ENCODE data around the gene FOXI3.
A peak's percentile ranks its signal among the peaks of the same experiment; 100 is the strongest.

The FOXI3 gene

GRCh38 chr2:88469202-88470114, 17.0 kb upstream of the FOXI3 start:
- WGBS, 2 experiments (ENCODE audit: insufficient coverage in 2 of 2), result 78 to 80% methylated on average over 1 to 2 of the region's 4 CpGs
- Histone ChIP-seq H3K4me3 (ENCODE audit: extremely low read depth, insufficient read depth, low read length, poor library complexity, severe bottlenecking) (no peak overlapping the region), H3K4me1 (ENCODE audit: control insufficient read depth, insufficient read depth, low read length, poor library complexity, severe bottlenecking) (no peaks in the 10 kb centered on the region), H3K9me3 (ENCODE audit: control insufficient read depth, low read length) (no peaks in the 10 kb centered on the region), H3K36me3 (ENCODE audit: control insufficient read depth, insufficient read depth, low read length) (no peaks in the 10 kb centered on the region), H3K27ac (ENCODE audit: low read depth, low read length, severe bottlenecking) (no peak overlapping the region)

DNA sequence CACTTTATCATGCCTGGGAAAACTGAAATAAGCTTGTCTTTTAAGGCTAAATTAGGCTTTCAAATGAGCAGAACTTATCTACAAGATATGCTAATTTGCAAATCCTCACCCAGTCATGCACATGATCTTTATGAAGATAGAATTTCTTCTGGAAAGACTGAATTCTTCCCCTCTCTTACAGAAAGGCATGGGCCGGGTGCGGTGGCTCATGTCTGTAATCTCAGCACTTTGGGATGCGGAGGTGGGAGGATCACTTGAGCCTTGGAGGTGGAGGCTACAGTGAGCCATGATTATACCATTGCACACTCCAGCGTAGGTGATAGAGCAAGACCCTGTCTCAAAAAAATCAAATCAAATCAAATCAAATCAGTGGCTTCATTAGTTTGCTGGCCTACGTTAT, 11.7 kb upstream of the FOXI3 start:
- Histone ChIP-seq H3K9me3 (ENCODE audit: control insufficient read depth, low read length) (no peaks in the 10 kb centered on the region), H3K4me3 (ENCODE audit: extremely low read depth, insufficient read depth, low read length, poor library complexity, severe bottlenecking) (no peak overlapping the region), H3K4me1 (ENCODE audit: control insufficient read depth, insufficient read depth, low read length, poor library complexity, severe bottlenecking) (no peaks in the 10 kb centered on the region), H3K27ac (ENCODE audit: low read depth, low read length, severe bottlenecking) (no peak overlapping the region), H3K36me3 (ENCODE audit: control insufficient read depth, insufficient read depth, low read length) (no peaks in the 10 kb centered on the region)
- WGBS, 2 experiments (ENCODE audit: insufficient coverage in 2 of 2), result 60 to 70% methylated on average over 1 to 3 of the region's 5 CpGs

- H3K9me3 ChIP-seq (ENCODE audit: control insufficient read depth, low read length), result no peaks in the 10 kb centered on the region
- WGBS, 2 experiments (ENCODE audit: insufficient coverage in 2 of 2), result 23 to 43% methylated on average over 1 of the region's 1 CpG
- H3K36me3 ChIP-seq (ENCODE audit: control insufficient read depth, insufficient read depth, low read length), result no peaks in the 10 kb centered on the region
- no peak overlapping the region for H3K4me3 ChIP-seq (ENCODE audit: extremely low read depth, insufficient read depth, low read length, poor library complexity, severe bottlenecking)
- peaks cover 6% of the 10 kb centered on the region for H3K4me1 ChIP-seq (ENCODE audit: control insufficient read depth, insufficient read depth, low read length, poor library complexity, severe bottlenecking)
- H3K27ac ChIP-seq (ENCODE audit: low read depth, low read length, severe bottlenecking), result peak overlapping the region; percentile 47
These were observed 6.1 kb upstream of the FOXI3 start for GRCh38 chr2:88458633-88459032.

GRCh38 chr2:88452980-88453582, 588 bp upstream of the FOXI3 start:
- H3K4me3 ChIP-seq (ENCODE audit: extremely low read depth, insufficient read depth, low read length, poor library complexity, severe bottlenecking), result peak overlapping the region; percentile 24
- H3K36me3 ChIP-seq (ENCODE audit: control insufficient read depth, insufficient read depth, low read length), result no peaks in the 10 kb centered on the region
- no peaks in the 10 kb centered on the region for H3K9me3 ChIP-seq (ENCODE audit: control insufficient read depth, low read length)
- no peak overlapping the region for H3K27ac ChIP-seq (ENCODE audit: low read depth, low read length, severe bottlenecking)
- 2% methylated on average over 16 to 27 of the region's 29 CpGs for WGBS, 2 experiments (ENCODE audit: insufficient coverage in 2 of 2)
- no peaks in the 10 kb centered on the region for H3K4me1 ChIP-seq (ENCODE audit: control insufficient read depth, insufficient read depth, low read length, poor library complexity, severe bottlenecking)

DNA sequence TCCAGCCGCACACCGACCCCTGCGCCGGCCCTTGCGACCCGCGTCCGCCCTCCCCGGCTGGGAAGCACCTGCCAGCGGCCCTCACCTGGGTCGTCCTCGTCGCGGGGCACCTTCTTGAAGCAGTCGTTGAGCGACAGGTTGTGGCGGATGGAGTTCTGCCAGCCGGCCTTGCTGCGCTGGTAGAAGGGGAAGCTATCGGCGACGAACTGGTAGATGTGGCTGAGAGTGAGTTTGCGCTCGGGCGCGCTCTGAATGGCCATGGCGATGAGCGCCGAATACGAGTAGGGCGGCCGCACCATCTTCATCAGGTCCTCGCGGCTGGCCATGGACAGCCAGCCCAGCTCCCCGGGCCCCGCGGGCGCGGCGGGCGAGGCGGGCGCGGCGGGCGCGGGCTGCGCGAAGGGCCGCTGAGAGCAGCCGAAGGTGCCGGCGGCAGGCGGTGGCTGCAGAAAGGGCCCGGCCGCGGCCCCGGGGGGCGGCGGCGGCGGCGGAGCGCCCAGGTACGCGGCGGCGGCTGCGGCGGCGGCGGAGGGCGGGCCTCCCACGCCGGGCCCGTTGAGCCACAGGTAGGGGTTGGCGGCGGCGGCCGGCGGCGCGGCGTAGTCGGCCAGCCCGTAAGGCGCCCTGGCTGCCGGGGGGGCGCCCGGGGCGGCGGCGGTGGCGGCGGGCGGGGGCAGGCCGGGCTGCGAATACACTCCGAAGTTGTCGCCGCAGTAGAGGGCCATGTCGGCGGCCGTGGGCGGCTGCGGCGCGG, 505 bp downstream of the FOXI3 start:
- WGBS, 2 experiments (ENCODE audit: insufficient coverage in 2 of 2), result 1% methylated on average over 64 to 73 of the region's 108 CpGs
- H3K27ac ChIP-seq (ENCODE audit: low read depth, low read length, severe bottlenecking), result no peak overlapping the region
- no peaks in the 10 kb centered on the region for H3K9me3 ChIP-seq (ENCODE audit: control insufficient read depth, low read length)
- no peaks in the 10 kb centered on the region for H3K36me3 ChIP-seq (ENCODE audit: control insufficient read depth, insufficient read depth, low read length)
- H3K4me3 ChIP-seq (ENCODE audit: extremely low read depth, insufficient read depth, low read length, poor library complexity, severe bottlenecking), result peak overlapping the region; percentile 25
- H3K4me1 ChIP-seq (ENCODE audit: control insufficient read depth, insufficient read depth, low read length, poor library complexity, severe bottlenecking), result no peaks in the 10 kb centered on the region

GRCh38 chr2:88450925-88451810, 1.3 kb downstream of the FOXI3 start:
- Histone ChIP-seq H3K4me3 (ENCODE audit: extremely low read depth, insufficient read depth, low read length, poor library complexity, severe bottlenecking) (peak overlapping the region; percentile 25), H3K9me3 (ENCODE audit: control insufficient read depth, low read length) (no peaks in the 10 kb centered on the region), H3K27ac (ENCODE audit: low read depth, low read length, severe bottlenecking) (no peak overlapping the region), H3K36me3 (ENCODE audit: control insufficient read depth, insufficient read depth, low read length) (no peaks in the 10 kb centered on the region), H3K4me1 (ENCODE audit: control insufficient read depth, insufficient read depth, low read length, poor library complexity, severe bottlenecking) (no peaks in the 10 kb centered on the region)
- WGBS, 2 experiments (ENCODE audit: insufficient coverage in 2 of 2), result 12 to 16% methylated on average over 13 to 15 of the region's 18 CpGs

GRCh38 chr2:88450186-88450585, 2.3 kb downstream of the FOXI3 start:
- Histone ChIP-seq H3K36me3 (ENCODE audit: control insufficient read depth, insufficient read depth, low read length) (no peaks in the 10 kb centered on the region), H3K9me3 (ENCODE audit: control insufficient read depth, low read length) (no peaks in the 10 kb centered on the region), H3K4me1 (ENCODE audit: control insufficient read depth, insufficient read depth, low read length, poor library complexity, severe bottlenecking) (no peaks in the 10 kb centered on the region), H3K4me3 (ENCODE audit: extremely low read depth, insufficient read depth, low read length, poor library complexity, severe bottlenecking) (no peak overlapping the region), H3K27ac (ENCODE audit: low read depth, low read length, severe bottlenecking) (no peak overlapping the region)
- 81 to 94% methylated on average over 5 to 6 of the region's 10 CpGs for WGBS, 2 experiments (ENCODE audit: insufficient coverage in 2 of 2)

GRCh38 chr2:88448248-88448647, 4.2 kb downstream of the FOXI3 start:
- H3K36me3 ChIP-seq (ENCODE audit: control insufficient read depth, insufficient read depth, low read length), result no peaks in the 10 kb centered on the region
- no peak overlapping the region for H3K4me3 ChIP-seq (ENCODE audit: extremely low read depth, insufficient read depth, low read length, poor library complexity, severe bottlenecking)
- WGBS, 2 experiments (ENCODE audit: insufficient coverage in 2 of 2), result 82 to 93% methylated on average over 7 to 8 of the region's 8 CpGs
- no peaks in the 10 kb centered on the region for H3K9me3 ChIP-seq (ENCODE audit: control insufficient read depth, low read length)
- no peak overlapping the region for H3K27ac ChIP-seq (ENCODE audit: low read depth, low read length, severe bottlenecking)
- H3K4me1 ChIP-seq (ENCODE audit: control insufficient read depth, insufficient read depth, low read length, poor library complexity, severe bottlenecking), result peaks cover 3% of the 10 kb centered on the region

GRCh38 chr2:88443353-88443938, 9.0 kb downstream of the FOXI3 start:
- H3K27ac ChIP-seq (ENCODE audit: low read depth, low read length, severe bottlenecking), result no peak overlapping the region
- H3K9me3 ChIP-seq (ENCODE audit: control insufficient read depth, low read length), result no peaks in the 10 kb centered on the region
- no peak overlapping the region for H3K4me3 ChIP-seq (ENCODE audit: extremely low read depth, insufficient read depth, low read length, poor library complexity, severe bottlenecking)
- WGBS, 2 experiments (ENCODE audit: insufficient coverage in 2 of 2), result 20 to 57% methylated on average over 2 to 3 of the region's 4 CpGs
- H3K36me3 ChIP-seq (ENCODE audit: control insufficient read depth, insufficient read depth, low read length), result no peaks in the 10 kb centered on the region
- H3K4me1 ChIP-seq (ENCODE audit: control insufficient read depth, insufficient read depth, low read length, poor library complexity, severe bottlenecking), result peaks cover 3% of the 10 kb centered on the region

GRCh38 chr2:88442473-88442872, 10.0 kb downstream of the FOXI3 start:
- 83 to 90% methylated on average over 2 of the region's 4 CpGs for WGBS, 2 experiments (ENCODE audit: insufficient coverage in 2 of 2)
- H3K36me3 ChIP-seq (ENCODE audit: control insufficient read depth, insufficient read depth, low read length), result no peaks in the 10 kb centered on the region

More at GRCh38 chr2:88442473-88442872, 10.0 kb downstream of the FOXI3 start:
- Histone ChIP-seq H3K9me3 (ENCODE audit: control insufficient read depth, low read length) (no peaks in the 10 kb centered on the region), H3K4me1 (ENCODE audit: control insufficient read depth, insufficient read depth, low read length, poor library complexity, severe bottlenecking) (peaks cover 3% of the 10 kb centered on the region), H3K27ac (ENCODE audit: low read depth, low read length, severe bottlenecking) (no peak overlapping the region), H3K4me3 (ENCODE audit: extremely low read depth, insufficient read depth, low read length, poor library complexity, severe bottlenecking) (no peak overlapping the region)
